ENCODE data around the gene CCDC185.
"Not testable (repeated sequence)": the region's sequence is repeated elsewhere in the genome, so short reads cannot be mapped to it uniquely, and the experiment has no call there.

Gene CCDC185

GRCh38 chr1:223394706-223395105, 1.5 kb downstream of the CCDC185 start:
- DNase-seq: no peak

- not testable (repeated sequence) for DNase-seq
Measured at GRCh38 chr1:223399393-223399792, 6.2 kb downstream of the CCDC185 start.

- no peak for DNase-seq
Measured at GRCh38 chr1:223401873-223402789, 8.9 kb downstream of the CCDC185 start.

GRCh38 chr1:223402790-223403142, 9.6 kb downstream of the CCDC185 start:
- no peak for DNase-seq

- no peak for DNase-seq
Measured at GRCh38 chr1:223403184-223403815, 10.1 kb downstream of the CCDC185 start.

DNA sequence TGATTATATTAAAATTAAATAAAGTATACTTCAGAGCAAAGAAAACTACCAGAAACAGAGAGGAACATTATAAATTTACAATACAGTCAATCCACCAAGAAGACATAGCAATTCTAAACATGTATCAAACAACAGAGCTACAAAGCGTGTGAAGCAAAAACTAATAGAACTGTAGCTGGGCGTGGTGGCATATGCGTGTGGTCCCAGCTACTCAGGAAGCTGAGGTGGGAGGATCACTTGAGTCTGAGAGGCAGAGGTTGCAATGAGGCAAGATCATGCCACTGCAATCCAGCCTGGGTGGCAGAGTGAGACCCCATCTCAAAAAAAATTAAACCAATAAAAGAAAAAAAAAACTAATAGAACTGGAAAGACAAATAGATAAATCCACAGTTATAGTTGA, 12.3 kb downstream of the CCDC185 start:
- no peak for DNase-seq

DNA sequence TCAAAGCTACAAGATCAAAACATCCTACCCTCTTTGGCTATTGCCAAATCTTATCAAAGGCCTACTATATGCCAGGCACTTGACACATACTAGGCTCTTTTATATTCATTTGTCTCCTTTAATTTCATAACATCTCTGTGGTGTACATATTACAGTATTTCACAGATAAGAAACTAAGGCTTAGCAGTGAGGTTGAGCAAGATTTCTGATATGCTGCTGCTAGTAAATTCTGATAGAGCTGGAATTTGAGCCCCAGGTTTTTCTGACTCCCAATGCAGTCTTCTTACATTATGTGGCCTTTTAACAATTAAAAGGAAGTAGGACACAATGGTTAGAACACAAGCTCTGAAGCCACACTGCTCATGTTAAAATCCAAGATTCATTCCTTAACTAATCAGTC, 16.8 kb downstream of the CCDC185 start:
- DNase-seq: no peak

GRCh38 chr1:223411309-223411708, 18.1 kb downstream of the CCDC185 start:
- no peak for DNase-seq

DNA sequence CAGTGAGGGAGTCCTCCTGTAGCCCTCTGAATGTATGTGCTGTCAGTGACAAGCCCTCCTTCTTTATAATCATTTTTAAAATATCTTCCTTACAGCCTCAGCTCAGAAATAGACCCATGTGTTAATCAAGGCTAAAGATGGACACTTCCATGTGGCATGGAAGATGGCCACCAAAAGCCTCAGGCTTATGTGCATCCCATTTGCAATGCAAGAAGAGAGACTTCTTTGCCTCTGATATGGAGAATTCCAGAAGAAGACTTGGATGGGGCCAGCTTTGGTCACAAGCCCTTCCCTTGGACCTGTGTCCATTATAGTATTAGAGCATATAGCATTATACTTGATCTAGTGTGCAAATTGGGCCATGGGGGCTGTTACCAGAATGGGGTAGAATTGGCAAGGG, 18.5 kb downstream of the CCDC185 start:
- no peak for DNase-seq

- DNase-seq: no peak
Measured at GRCh38 chr1:223413216-223413615, 20.0 kb downstream of the CCDC185 start.

DNA sequence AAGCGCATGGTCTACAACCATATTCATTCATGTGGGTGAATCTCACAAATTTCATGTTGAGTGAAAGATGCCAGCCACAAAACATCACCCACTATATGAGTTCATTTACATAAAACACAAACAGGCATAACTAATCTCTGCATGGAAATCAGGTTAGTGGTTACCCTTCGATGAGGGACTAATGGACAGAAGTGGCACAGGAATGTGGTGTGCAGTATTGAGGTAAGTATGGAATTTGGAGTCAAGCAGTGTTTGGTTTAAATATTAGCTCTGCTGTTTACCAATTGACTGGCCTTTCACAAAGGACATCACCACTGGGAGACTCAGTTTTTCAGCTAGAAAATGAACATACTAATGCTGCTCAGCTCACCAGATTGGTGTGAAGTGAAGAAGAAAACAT, 24.2 kb downstream of the CCDC185 start:
- no peak for DNase-seq

DNA sequence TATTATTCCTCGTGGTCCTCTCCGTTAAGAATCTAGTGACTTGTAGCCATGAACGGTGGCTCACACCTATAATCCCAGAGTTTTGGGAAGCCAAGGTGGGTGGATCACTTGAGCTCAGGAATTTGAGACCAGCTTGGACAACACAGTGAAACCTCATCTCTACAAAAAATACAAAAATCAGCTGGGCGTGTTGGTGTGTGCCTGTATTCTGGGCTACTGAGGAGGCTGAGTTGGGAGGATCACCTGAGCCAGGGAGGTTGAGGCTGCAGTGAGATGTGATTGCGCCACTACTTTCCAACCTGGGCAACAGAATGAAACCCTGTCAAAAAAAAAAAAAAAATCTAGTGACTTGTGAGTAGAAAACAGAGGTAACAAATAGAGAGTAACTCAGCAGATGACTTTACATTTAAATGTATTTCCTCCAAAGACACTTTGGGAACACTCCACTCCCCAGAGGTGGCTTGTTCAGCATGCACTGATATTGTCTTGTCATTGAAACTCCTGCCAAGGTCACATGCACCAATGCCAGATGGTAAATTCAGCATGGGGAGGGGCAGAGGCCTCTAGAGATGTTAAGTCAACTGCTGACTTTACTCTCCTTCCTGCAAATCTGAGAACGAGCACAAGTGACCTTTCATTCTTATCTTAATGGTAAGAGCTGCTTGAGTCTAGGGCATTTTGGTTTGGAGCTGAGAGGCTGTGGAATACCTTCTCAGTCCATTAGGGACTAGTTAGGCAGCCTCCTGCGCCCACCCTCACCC, 24.9 kb downstream of the CCDC185 start:
- DNase-seq: no peak

- no peak for DNase-seq
Measured at GRCh38 chr1:223419115-223419514, 25.9 kb downstream of the CCDC185 start.

- DNase-seq: no peak
Measured at GRCh38 chr1:223419561-223419960, 26.3 kb downstream of the CCDC185 start.

- DNase-seq: no peak
Measured at GRCh38 chr1:223421025-223421424, 27.8 kb downstream of the CCDC185 start.

GRCh38 chr1:223421676-223422075, 28.5 kb downstream of the CCDC185 start:
- DNase-seq: no peak

DNA sequence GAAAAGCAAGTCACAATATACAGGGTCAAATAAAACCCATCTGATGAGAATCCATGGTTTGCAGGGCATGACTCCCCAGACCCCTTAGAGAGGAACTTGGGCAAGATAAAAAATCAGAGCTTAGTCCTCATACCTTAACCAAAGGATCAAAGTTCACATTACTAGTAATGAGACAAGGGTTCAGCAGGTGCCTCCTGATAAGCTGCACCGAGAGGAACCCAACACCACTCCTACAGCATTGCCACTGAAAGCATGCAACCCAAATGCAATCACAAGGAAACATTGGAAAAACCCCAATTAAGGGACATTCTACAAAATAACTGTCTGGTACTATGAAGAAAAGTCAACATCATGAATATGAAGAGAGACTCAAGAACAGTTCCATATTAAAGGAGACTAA, 29.7 kb downstream of the CCDC185 start:
- DNase-seq: no peak

GRCh38 chr1:223423641-223424233, 30.5 kb downstream of the CCDC185 start:
- no peak for DNase-seq

DNA sequence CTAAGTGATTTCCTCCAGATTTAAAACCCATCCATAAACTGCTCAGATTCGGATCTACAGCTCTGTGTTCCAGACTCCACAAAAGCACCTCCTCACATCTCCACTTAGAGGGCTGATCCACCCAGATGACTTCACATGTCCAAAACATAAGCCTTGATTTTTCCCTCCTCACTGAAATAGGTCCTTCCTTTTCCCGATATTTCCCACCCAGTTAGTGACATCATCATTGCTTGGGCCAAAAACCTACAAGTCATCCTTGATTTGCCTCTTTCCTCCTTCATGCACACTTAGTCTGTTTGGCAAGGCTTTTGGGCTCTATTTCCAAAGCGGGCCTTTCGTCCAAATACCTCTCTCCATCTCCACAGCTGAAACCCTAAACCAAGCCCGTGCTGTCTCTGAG, 32.3 kb downstream of the CCDC185 start:
- no peak for DNase-seq

- no peak for DNase-seq
Measured at GRCh38 chr1:223426936-223427335, 33.7 kb downstream of the CCDC185 start.

- no peak for DNase-seq
Measured at GRCh38 chr1:223429313-223429731, 36.1 kb downstream of the CCDC185 start.

GRCh38 chr1:223429821-223430220, 36.6 kb downstream of the CCDC185 start:
- no peak for DNase-seq

- no peak for DNase-seq
Measured at GRCh38 chr1:223430236-223430635, 37.0 kb downstream of the CCDC185 start.
